Gastroesophageal sphincter (tissue), 4 donors: Measurements from ENCODE around the gene VAV3. TPM values are rescaled to one million over a fixed set of nuclear protein-coding genes. Genes with fewer than 3 reads are reported as not detected.

ENCODE experiments used
- ATAC-seq: fragments of 150-250 bp; one replicate; pipeline ENCODE4 v1.9.1; 2016; ENCODE audit warnings: mild to moderate bottlenecking, moderate library complexity
- H3K27ac ChIP-seq, 4 donors: fragments of 200-600 bp; sonication (generic) in 3 of 4; 1 replicate in 3 of 4; 2 replicates in 1 of 4; pipeline ENCODE4 v1.5.1; 2016 to 2019
- H3K27me3 ChIP-seq: fragments of 200-600 bp; sonication (generic); one replicate; pipeline ENCODE4 v1.5.1; 2019
- H3K36me3 ChIP-seq, 2 donors: fragments of 200-600 bp; sonication (generic); one replicate each; pipeline ENCODE4 v1.5.1; 2019; ENCODE audit warnings: control low read depth in 1 of 2
- H3K4me1 ChIP-seq, 3 donors: fragments of 200-600 bp; sonication (generic); 1 replicate in 2 of 3; 2 replicates in 1 of 3; pipeline ENCODE4 v1.5.1; 2016 to 2019; ENCODE audit warnings: control low read depth in 2 of 3
- H3K4me3 ChIP-seq, 2 donors: fragments of 200-600 bp; sonication (generic); one replicate each; pipeline ENCODE4 v1.5.1; 2019; ENCODE audit warnings: mild to moderate bottlenecking in 1 of 2, moderate library complexity in 1 of 2
- H3K9me3 ChIP-seq, 3 donors: fragments of 200-600 bp; sonication (generic); one replicate each; pipeline ENCODE4 v1.5.1; 2017 to 2019; ENCODE audit warnings: control low read depth in 2 of 3
- EP300 ChIP-seq: sonication (generic); formaldehyde crosslinking; IDR thresholded peaks from one replicate; pipeline ENCODE4 v1.6.1; 2017; ENCODE audit warnings: antibody characterized with exemption, mild to moderate bottlenecking
- POLR2A ChIP-seq, 2 donors: fragments of 450-650 bp; IDR thresholded peaks; one replicate each; pipeline ENCODE4 v1.6.1; 2017; ENCODE audit warnings: antibody characterized with exemption in 2 of 2, mild to moderate bottlenecking in 2 of 2, moderate library complexity in 1 of 2
- POLR2AphosphoS5 ChIP-seq: sonication (generic); formaldehyde crosslinking; IDR thresholded peaks from one replicate; pipeline ENCODE4 v1.6.1; 2017; ENCODE audit warnings: antibody characterized with exemption
- WGBS, 2 donors: methylation state at CpG; one replicate each; pipeline ENCODE4 v1.1.5; 2018; ENCODE audit warnings: low coverage in 1 of 2; 5-methylcytosine and 5-hydroxymethylcytosine counted together
- total RNA-seq, 4 donors: library from RNA; depleted of rRNA; stranded (reverse); fragments of >200 nt; gene quantifications; one replicate each; pipeline ENCODE4 v1.1.0, GENCODE V29; 2016
- TF ChIP-seq, protein P1 (sequence below), 4 experiments: fragments of 200-600 bp in 2 of 4; fragments of 450-650 bp in 2 of 4; sonication (generic) in 1 of 4; IDR thresholded peaks; one replicate each; pipeline ENCODE4 v1.5.1; 2017 to 2019; ENCODE audit warnings: antibody characterized with exemption in 4 of 4, mild to moderate bottlenecking in 2 of 4, moderate library complexity in 2 of 4

The VAV3 gene
- total RNA-seq, 4 donors from 2014 or later: 1.3 to 4.7 (median 2.9) TPM

DNA sequence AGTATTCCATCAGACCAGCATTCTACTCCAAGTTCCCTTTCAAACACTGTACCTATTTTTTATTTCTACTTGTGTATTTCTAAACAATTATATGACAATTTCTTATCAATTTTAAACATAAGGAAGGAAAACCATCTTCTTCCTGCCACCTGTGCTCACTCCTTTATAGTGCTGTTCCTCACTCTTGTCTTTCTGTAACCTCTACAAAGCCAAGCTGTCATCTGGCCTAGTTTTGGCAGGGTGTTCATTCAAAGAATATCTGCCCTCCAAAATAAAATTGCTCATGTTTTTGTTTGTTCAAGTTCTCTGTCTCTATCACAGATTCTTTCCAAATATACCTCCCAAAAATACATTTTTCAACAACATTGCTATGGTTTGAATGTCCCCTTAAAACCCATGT is 360.2 kb downstream of the VAV3 start:
- H3K27me3 ChIP-seq: no peaks in the 10 kb centered on the region
- H3K9me3 ChIP-seq: no peaks in the 10 kb centered on the region
- no peak for ATAC-seq
- H3K27ac ChIP-seq: no peak overlapping the region
- H3K4me3 ChIP-seq: no peak overlapping the region
- H3K4me1 ChIP-seq: no peaks in the 10 kb centered on the region
- TF ChIP-seq POLR2AphosphoS5 (no peak), EP300 (no peak), POLR2A (IDR thresholded peaks at IDR 0.05) (no peak)
- TF ChIP-seq, protein P1, sequence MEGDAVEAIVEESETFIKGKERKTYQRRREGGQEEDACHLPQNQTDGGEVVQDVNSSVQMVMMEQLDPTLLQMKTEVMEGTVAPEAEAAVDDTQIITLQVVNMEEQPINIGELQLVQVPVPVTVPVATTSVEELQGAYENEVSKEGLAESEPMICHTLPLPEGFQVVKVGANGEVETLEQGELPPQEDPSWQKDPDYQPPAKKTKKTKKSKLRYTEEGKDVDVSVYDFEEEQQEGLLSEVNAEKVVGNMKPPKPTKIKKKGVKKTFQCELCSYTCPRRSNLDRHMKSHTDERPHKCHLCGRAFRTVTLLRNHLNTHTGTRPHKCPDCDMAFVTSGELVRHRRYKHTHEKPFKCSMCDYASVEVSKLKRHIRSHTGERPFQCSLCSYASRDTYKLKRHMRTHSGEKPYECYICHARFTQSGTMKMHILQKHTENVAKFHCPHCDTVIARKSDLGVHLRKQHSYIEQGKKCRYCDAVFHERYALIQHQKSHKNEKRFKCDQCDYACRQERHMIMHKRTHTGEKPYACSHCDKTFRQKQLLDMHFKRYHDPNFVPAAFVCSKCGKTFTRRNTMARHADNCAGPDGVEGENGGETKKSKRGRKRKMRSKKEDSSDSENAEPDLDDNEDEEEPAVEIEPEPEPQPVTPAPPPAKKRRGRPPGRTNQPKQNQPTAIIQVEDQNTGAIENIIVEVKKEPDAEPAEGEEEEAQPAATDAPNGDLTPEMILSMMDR (IDR thresholded peaks at IDR 0.05): no peak
- H3K36me3 ChIP-seq: no peaks in the 10 kb centered on the region

- H3K27me3 ChIP-seq: no peaks in the 10 kb centered on the region
- H3K9me3 ChIP-seq: no peaks in the 10 kb centered on the region
- ATAC-seq: no peak
- 51 to 90% methylated on average over 3 of the region's 3 CpGs for WGBS, 2 donors
- H3K27ac ChIP-seq: no peak overlapping the region
- no peaks in the 10 kb centered on the region for H3K36me3 ChIP-seq
- no peak overlapping the region for H3K4me3 ChIP-seq
- no peaks in the 10 kb centered on the region for H3K4me1 ChIP-seq
- no peak for TF ChIP-seq POLR2A (IDR thresholded peaks at IDR 0.05)
Observed at GRCh38 chr1:107600607-107601160, 364.3 kb downstream of the VAV3 start.

- no peak for ATAC-seq
- H3K27me3 ChIP-seq: no peaks in the 10 kb centered on the region
- peaks cover 0 to 7% (median 0%) of the 10 kb centered on the region in 3 donors for H3K4me1 ChIP-seq
- H3K36me3 ChIP-seq: no peaks in the 10 kb centered on the region
- H3K27ac ChIP-seq: no peak overlapping the region
- H3K9me3 ChIP-seq: no peaks in the 10 kb centered on the region
- H3K4me3 ChIP-seq: no peak overlapping the region
- TF ChIP-seq POLR2A (IDR thresholded peaks at IDR 0.05): no peak
- TF ChIP-seq, protein P1 (IDR thresholded peaks at IDR 0.05): no peak
- TF ChIP-seq POLR2AphosphoS5: no peak
- no peak for TF ChIP-seq EP300
- whole genome bisulfite sequencing, 2 donors: 69 to 73% methylated on average over 3 of the region's 3 CpGs
Observed at GRCh38 chr1:107599220-107599619, 365.8 kb downstream of the VAV3 start.

DNA sequence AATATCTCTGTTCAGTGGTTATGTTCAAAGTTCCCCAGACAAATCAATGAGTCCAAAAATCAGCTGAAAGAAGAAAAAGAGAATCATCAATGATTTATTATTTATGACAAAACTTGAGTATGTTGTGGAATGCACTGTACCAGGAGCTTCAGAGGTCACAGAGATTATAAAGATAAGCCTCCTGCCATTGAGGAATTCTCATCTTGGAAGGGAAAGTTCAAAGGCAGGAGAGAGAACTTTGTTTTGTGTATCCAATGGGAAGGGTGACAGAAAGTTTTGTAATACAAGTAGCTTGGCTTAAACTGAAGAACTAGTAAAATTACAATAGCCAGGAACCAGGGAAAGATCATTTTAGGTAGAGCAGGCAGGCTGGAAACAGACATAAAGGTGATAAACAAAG is 367.7 kb downstream of the VAV3 start:
- no peak for ATAC-seq
- Histone ChIP-seq H3K27ac (no peak overlapping the region), H3K4me3 (no peak overlapping the region), H3K9me3 (no peaks in the 10 kb centered on the region), H3K36me3 (no peaks in the 10 kb centered on the region), H3K4me1 (peaks cover 0 to 20% (median 0%) of the 10 kb centered on the region in 3 donors), H3K27me3 (no peaks in the 10 kb centered on the region)
- TF ChIP-seq POLR2A (IDR thresholded peaks at IDR 0.05): no peak

DNA sequence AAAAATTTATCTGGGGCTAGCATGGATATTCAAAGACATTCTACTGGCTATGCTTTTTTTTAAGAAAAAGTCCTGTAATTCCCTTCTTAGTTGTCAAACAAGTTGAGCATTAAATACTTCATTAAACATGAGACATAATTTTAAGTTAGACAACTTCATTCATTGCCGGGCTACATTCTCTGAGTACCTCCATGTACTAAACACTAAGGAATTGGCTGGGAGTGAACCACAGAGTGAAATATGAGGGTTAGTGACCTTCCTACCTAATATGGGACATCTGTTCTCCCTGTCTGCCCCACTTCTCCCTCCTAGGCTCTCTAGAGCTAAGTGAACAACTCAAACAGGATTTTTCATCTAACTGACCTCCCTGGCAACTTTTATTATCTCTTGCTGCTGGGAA is 370.4 kb downstream of the VAV3 start:
- TF ChIP-seq POLR2AphosphoS5 (no peak), POLR2A (IDR thresholded peaks at IDR 0.05) (no peak), EP300 (no peak)
- TF ChIP-seq, protein P1 (IDR thresholded peaks at IDR 0.05): no peak
- Histone ChIP-seq H3K27ac (no peak overlapping the region), H3K9me3 (no peaks in the 10 kb centered on the region), H3K27me3 (no peaks in the 10 kb centered on the region), H3K4me3 (no peak overlapping the region), H3K4me1 (peaks cover 0 to 20% (median 0%) of the 10 kb centered on the region in 3 donors), H3K36me3 (no peaks in the 10 kb centered on the region)
- ATAC-seq: no peak
- WGBS, 2 donors: 33 to 40% methylated on average over 1 of the region's 1 CpG

- 17 to 67% methylated on average over 1 to 2 of the region's 2 CpGs for WGBS, 2 donors
- H3K4me3 ChIP-seq: no peak overlapping the region
- TF ChIP-seq, protein P1 (IDR thresholded peaks at IDR 0.05): no peak
- no peak for TF ChIP-seq POLR2A (IDR thresholded peaks at IDR 0.05)
- no peak for TF ChIP-seq POLR2AphosphoS5
- no peak for TF ChIP-seq EP300
- H3K4me1 ChIP-seq: peaks cover 0 to 20% (median 0%) of the 10 kb centered on the region in 3 donors
- ATAC-seq: no peak
- no peaks in the 10 kb centered on the region for H3K9me3 ChIP-seq
- H3K36me3 ChIP-seq: no peaks in the 10 kb centered on the region
- H3K27me3 ChIP-seq: no peaks in the 10 kb centered on the region
- H3K27ac ChIP-seq: no peak overlapping the region
Observed at GRCh38 chr1:107593501-107594209, 371.3 kb downstream of the VAV3 start.
